Brain microvascular endothelial cell (primary cell): ENCODE measurements around the gene PATJ.

Experiments used
- DNase-seq: peaks from one replicate; pipeline ENCODE4 v3.0.0-alpha.2; 2020
- H3K27ac ChIP-seq: fragments of 250-450 bp; sonication (Bioruptor Pico); 2 replicates; pipeline ENCODE4 v1.5.1; 2020; ENCODE audit warnings: mild to moderate bottlenecking, moderate library complexity
- H3K27me3 ChIP-seq: fragments of 250-450 bp; sonication (Bioruptor Pico); replicated peaks from 2 replicates; pipeline ENCODE4 v1.5.1; 2020; ENCODE audit warnings: mild to moderate bottlenecking
- H3K36me3 ChIP-seq: fragments of 250-450 bp; sonication (Bioruptor Pico); replicated peaks from 2 replicates; pipeline ENCODE4 v1.5.1; 2020; ENCODE audit warnings: mild to moderate bottlenecking
- H3K4me3 ChIP-seq: 2 replicates; pipeline ENCODE4 v1.5.1; 2011; ENCODE audit warnings: low read depth, mild to moderate bottlenecking, control low read depth, low read length, moderate library complexity
- CTCF ChIP-seq: IDR thresholded peaks from 2 replicates; pipeline ENCODE4 v1.5.1; 2011; ENCODE audit warnings: low read depth, mild to moderate bottlenecking, moderate library complexity, low read length, control low read depth, inconsistent platforms; ENCODE audit errors: missing control alignments
- in situ Hi-C: cut with HindIII; loops from 2 replicates; pipeline ENCODE4 v1.10.0; 2017; ENCODE audit warnings: low sequenced_read_pairs, low pct_ligation_motif_present

PATJ gene

GRCh38 chr1:62093261-62093660 lies 351.0 kb downstream of the PATJ start:
- no peak for TF ChIP-seq CTCF
- DNase-seq: no peak
- Histone ChIP-seq H3K27me3 (no peaks in the 10 kb centered on the region), H3K36me3 (no peaks in the 10 kb centered on the region), H3K27ac (no peak overlapping the region), H3K4me3 (no peak overlapping the region)
- in situ Hi-C loops: no loop called here

- no peak for TF ChIP-seq CTCF
- no peaks in the 10 kb centered on the region for H3K27me3 ChIP-seq
- DNase-seq: no peak
- no peak overlapping the region for H3K4me3 ChIP-seq
- H3K36me3 ChIP-seq: no peaks in the 10 kb centered on the region
- in situ Hi-C loops: no loop called here
- no peak overlapping the region for H3K27ac ChIP-seq
Measured at GRCh38 chr1:62097464-62097863, 355.2 kb downstream of the PATJ start.

GRCh38 chr1:62100442-62100841 lies 358.2 kb downstream of the PATJ start:
- H3K36me3 ChIP-seq: no peaks in the 10 kb centered on the region
- no peaks in the 10 kb centered on the region for H3K27me3 ChIP-seq
- H3K4me3 ChIP-seq: no peak overlapping the region
- no peak overlapping the region for H3K27ac ChIP-seq
- DNase-seq: no peak
- in situ Hi-C loops: no loop called here
- no peak for TF ChIP-seq CTCF

- Histone ChIP-seq H3K4me3 (no peak overlapping the region), H3K27ac (no peak overlapping the region), H3K27me3 (no peaks in the 10 kb centered on the region), H3K36me3 (no peaks in the 10 kb centered on the region)
- in situ Hi-C loops: no loop called here
- no peak for TF ChIP-seq CTCF
- DNase-seq: no peak
Measured at GRCh38 chr1:62103846-62104245, 361.6 kb downstream of the PATJ start.

GRCh38 chr1:62107923-62108322 lies 365.6 kb downstream of the PATJ start:
- in situ Hi-C loops: no loop called here
- Histone ChIP-seq H3K4me3 (no peak overlapping the region), H3K27me3 (no peaks in the 10 kb centered on the region), H3K27ac (no peak overlapping the region), H3K36me3 (no peaks in the 10 kb centered on the region)
- DNase-seq: no peak
- no peak for TF ChIP-seq CTCF

GRCh38 chr1:62109124-62109523 lies 366.8 kb downstream of the PATJ start:
- no peak overlapping the region for H3K4me3 ChIP-seq
- no peak overlapping the region for H3K27ac ChIP-seq
- in situ Hi-C loops: no loop called here
- no peak for TF ChIP-seq CTCF
- H3K27me3 ChIP-seq: no peaks in the 10 kb centered on the region
- no peaks in the 10 kb centered on the region for H3K36me3 ChIP-seq
- no peak for DNase-seq
